ENCODE results near the gene IMPDH2. TPM values are rescaled to one million over a fixed set of nuclear protein-coding genes. Genes with fewer than 3 reads are reported as not detected.

The IMPDH2 gene
- total and polyA plus RNA-seq, 2 of the 8 experiments (the other 6 are each of a cell fraction or from before 2014, with no cell fraction given), result 374 to 409 TPM

DNA sequence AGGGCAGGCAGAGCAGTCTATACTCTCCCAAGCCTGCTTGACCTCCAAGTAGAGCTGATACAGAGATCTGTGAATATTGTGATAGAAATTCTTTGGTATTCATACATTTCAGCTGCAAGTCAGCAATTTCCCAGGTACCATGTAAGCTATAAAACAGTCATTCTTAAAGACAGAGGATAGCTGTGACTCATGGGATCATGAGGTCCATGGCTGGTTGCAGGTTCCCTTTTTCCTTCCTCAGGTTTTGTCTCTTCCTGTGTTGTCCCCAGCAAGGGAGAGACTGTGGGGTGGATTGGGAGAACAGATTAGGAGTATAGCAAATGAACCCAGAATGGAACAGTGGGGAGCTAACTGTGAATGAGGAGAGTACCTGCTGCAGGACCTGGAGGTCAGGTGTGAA, 44.5 kb downstream of the IMPDH2 start:
- no peak overlapping the region for H2BK120ac ChIP-seq (replicated peaks; ENCODE audit: low read depth, low read length)
- DNase-seq (ENCODE audit: low read depth in 1 of 2, low spot score in 2 of 2) (no peak), FAIRE-seq (no peak)
- no peak overlapping the region for H3K27ac ChIP-seq (ENCODE audit: low read depth, low read length)
- H3K4me2 ChIP-seq (ENCODE audit: insufficient read depth in 1 of 2, low read depth in 2 of 2, low read length in 2 of 2), result no peak overlapping the region
- H3K79me2 ChIP-seq (ENCODE audit: control insufficient read depth in 1 of 2, insufficient read depth in 2 of 2, low read length in 2 of 2), result peaks cover 0 to 5% of the 10 kb centered on the region in 2 experiments; a peak in 1 of 4 replicates
- no peaks in the 10 kb centered on the region for H3K9me3 ChIP-seq (ENCODE audit: insufficient read depth in 2 of 2, low read depth in 1 of 2, low read length in 1 of 2)
- no peak overlapping the region for H3K14ac ChIP-seq (ENCODE audit: insufficient read length)
- H3K9ac ChIP-seq (replicated peaks in 1 of 4; ENCODE audit: extremely low read depth in 1 of 4, low read depth in 3 of 4, low read length in 3 of 4), result no peak overlapping the region
- H4K20me1 ChIP-seq (replicated peaks in 1 of 2; ENCODE audit: control insufficient read depth in 1 of 2, insufficient read depth in 2 of 2, low read length in 2 of 2), result peaks cover 3 to 11% of the 10 kb centered on the region in 2 experiments
- peaks cover 9 to 50% (median 36%) of the 10 kb centered on the region in 4 experiments for H3K36me3 ChIP-seq (ENCODE audit: control insufficient read depth in 2 of 4, insufficient read depth in 4 of 4, low read length in 3 of 4)
- no peak overlapping the region for H2BK12ac ChIP-seq (ENCODE audit: low read depth, low read length)
- H3K4me1 ChIP-seq (replicated peaks in 1 of 4; ENCODE audit: control insufficient read depth in 3 of 4, insufficient read depth in 4 of 4, low read length in 3 of 4), result peaks cover 0 to 7% (median 6%) of the 10 kb centered on the region in 4 experiments; a peak in 3 of 7 replicates
- no peak overlapping the region for H2AK5ac ChIP-seq (ENCODE audit: low read depth, low read length)
- H3K18ac ChIP-seq (ENCODE audit: extremely low read depth, low read length), result no peak overlapping the region
- H4K91ac ChIP-seq (replicated peaks; ENCODE audit: insufficient read length, low read length), result no peak overlapping the region
- no peak overlapping the region for H4K8ac ChIP-seq (ENCODE audit: extremely low read depth, insufficient read depth, low read length)
- CTCF ChIA-PET (ENCODE audit: partially characterized antibody), result interaction anchor here (0.5 to 19.9 kb wide), 6 partner anchors 9 to 110 kb away, joined by 3 to 467 read pairs (median 3); partner anchors contain the start of genes DALRD3, NDUFAF3 and WDR6
- H3K79me1 ChIP-seq (ENCODE audit: low read depth, low read length), result peaks cover 2% of the 10 kb centered on the region; the same call in 1 of the 2 replicates
- H3K23ac ChIP-seq (ENCODE audit: insufficient read length), result no peak overlapping the region
- no peak overlapping the region for H3K4ac ChIP-seq (replicated peaks; ENCODE audit: insufficient read length, low read depth, low read length)
- H3K56ac ChIP-seq (replicated peaks; ENCODE audit: insufficient read length, low read depth, low read length), result no peak overlapping the region
- H3K4me3 ChIP-seq (ENCODE audit: extremely low read depth in 1 of 4, insufficient read depth in 2 of 4, low read depth in 3 of 4, low read length in 4 of 4), result no peak overlapping the region
- no peaks in the 10 kb centered on the region for H3K27me3 ChIP-seq (replicated peaks in 1 of 4; ENCODE audit: control insufficient read depth in 3 of 4, extremely low read depth in 1 of 4, insufficient read depth in 3 of 4, low read length in 3 of 4)
- no peak overlapping the region for H4K5ac ChIP-seq (ENCODE audit: insufficient read length, low read depth, low read length)
- TF ChIP-seq RXRA (IDR thresholded peaks at IDR 0.05; ENCODE audit: insufficient read depth, low read depth, low read length) (no peak), TAF1 (IDR thresholded peaks at IDR 0.05; ENCODE audit: low read depth, low read length) (no peak), SIX5 (IDR thresholded peaks at IDR 0.05; ENCODE audit: low read depth, low read length) (no peak), HDAC2 (IDR thresholded peaks at IDR 0.05; ENCODE audit: borderline replicate concordance in 1 of 2, low read depth in 2 of 2, low read length in 2 of 2) (no peak)
- peaks cover 7% of the 10 kb centered on the region; the same call in 1 of the 2 replicates for H3K23me2 ChIP-seq (ENCODE audit: low read depth, low read length)
- H2BK5ac ChIP-seq (ENCODE audit: low read depth, low read length), result no peak overlapping the region
- no peak overlapping the region for H2BK20ac ChIP-seq (ENCODE audit: low read length)
- no peak overlapping the region for H2AFZ ChIP-seq (ENCODE audit: low read length)
- POLR2A ChIA-PET (ENCODE audit: partially characterized antibody), result interaction anchor here (1.0 to 38.8 kb wide), 5 partner anchors 10 to 175 kb away, joined by 3 to 1518 read pairs (median 7); partner anchors contain the start of genes DALRD3, IMPDH2, NDUFAF3 and WDR6
- H2BK15ac ChIP-seq (ENCODE audit: low read length), result no peak overlapping the region

Measured in H1 (cell line).